Measurements from ENCODE around the gene TMA7. TPM values are rescaled to one million over a fixed set of nuclear protein-coding genes. Genes with fewer than 3 reads are reported as not detected.

The TMA7 gene
- total RNA-seq, 1 donor from 2014 or later = 169 TPM

DNA sequence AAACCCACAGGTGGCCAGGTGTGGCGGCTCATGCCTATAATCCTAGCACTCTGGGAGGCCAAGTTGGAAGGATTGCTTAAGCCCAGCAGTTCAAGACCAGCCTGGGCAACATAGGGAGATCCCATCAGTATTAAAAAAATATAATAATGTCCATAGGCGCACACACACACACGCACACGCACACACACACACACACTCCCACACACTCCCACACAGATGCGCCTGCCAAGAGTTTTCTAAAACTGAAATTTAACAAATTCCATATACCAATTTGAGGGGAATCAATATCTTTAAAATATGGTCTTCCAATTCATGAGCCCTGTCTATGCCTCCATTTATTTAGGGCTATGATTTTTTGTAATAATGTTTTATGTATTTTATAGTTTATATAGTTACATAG lies 46.9 kb downstream of the TMA7 start:
- H3K36me3 ChIP-seq = no peaks in the 10 kb centered on the region
- H3K4me3 ChIP-seq = no peak overlapping the region
- DNase-seq (no peak), ATAC-seq (no peak)
- no peaks in the 10 kb centered on the region for H3K9me3 ChIP-seq
- H3K27ac ChIP-seq = no peak overlapping the region
- no peaks in the 10 kb centered on the region for H3K4me1 ChIP-seq
- H3K27me3 ChIP-seq = no peaks in the 10 kb centered on the region
- intact Hi-C loops (cut with DNase I) = no loop called here
- TF ChIP-seq, protein P1, sequence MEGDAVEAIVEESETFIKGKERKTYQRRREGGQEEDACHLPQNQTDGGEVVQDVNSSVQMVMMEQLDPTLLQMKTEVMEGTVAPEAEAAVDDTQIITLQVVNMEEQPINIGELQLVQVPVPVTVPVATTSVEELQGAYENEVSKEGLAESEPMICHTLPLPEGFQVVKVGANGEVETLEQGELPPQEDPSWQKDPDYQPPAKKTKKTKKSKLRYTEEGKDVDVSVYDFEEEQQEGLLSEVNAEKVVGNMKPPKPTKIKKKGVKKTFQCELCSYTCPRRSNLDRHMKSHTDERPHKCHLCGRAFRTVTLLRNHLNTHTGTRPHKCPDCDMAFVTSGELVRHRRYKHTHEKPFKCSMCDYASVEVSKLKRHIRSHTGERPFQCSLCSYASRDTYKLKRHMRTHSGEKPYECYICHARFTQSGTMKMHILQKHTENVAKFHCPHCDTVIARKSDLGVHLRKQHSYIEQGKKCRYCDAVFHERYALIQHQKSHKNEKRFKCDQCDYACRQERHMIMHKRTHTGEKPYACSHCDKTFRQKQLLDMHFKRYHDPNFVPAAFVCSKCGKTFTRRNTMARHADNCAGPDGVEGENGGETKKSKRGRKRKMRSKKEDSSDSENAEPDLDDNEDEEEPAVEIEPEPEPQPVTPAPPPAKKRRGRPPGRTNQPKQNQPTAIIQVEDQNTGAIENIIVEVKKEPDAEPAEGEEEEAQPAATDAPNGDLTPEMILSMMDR (IDR thresholded peaks at IDR 0.05) = no peak

- TF ChIP-seq, protein P1 (IDR thresholded peaks at IDR 0.05) = no peak
- H3K4me3 ChIP-seq = no peak overlapping the region
- intact Hi-C loops (cut with DNase I) = no loop called here
- H3K9me3 ChIP-seq = no peaks in the 10 kb centered on the region
- H3K27me3 ChIP-seq = no peaks in the 10 kb centered on the region
- peaks cover 24% of the 10 kb centered on the region for H3K36me3 ChIP-seq
- ATAC-seq (peak; percentile 68), DNase-seq (no peak)
- H3K4me1 ChIP-seq = no peaks in the 10 kb centered on the region
- no peak overlapping the region for H3K27ac ChIP-seq
These were observed 52.6 kb downstream of the TMA7 start for GRCh38 chr3:48492461-48493202.

DNA sequence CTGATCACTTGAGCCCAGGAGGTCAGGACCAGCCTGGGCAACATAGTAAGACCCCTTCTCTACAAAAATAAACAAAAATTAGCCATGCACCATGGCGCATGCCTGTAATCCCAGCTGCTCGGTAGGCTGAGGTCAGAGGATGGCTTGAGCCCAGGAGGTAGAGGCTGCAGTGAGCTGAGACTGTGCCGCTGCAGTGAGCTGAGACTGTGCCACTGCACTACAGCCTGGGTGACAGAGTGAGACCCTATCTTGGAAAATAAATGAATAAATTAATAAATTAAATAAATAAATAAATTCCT lies 53.1 kb downstream of the TMA7 start:
- no peak overlapping the region for H3K27ac ChIP-seq
- intact Hi-C loops (cut with DNase I) = no loop called here
- no peak for ATAC-seq

More for the DNA sequence above, 53.1 kb downstream of the TMA7 start:
- H3K4me1 ChIP-seq = no peaks in the 10 kb centered on the region
- no peak overlapping the region for H3K4me3 ChIP-seq
- TF ChIP-seq, protein P1 (IDR thresholded peaks at IDR 0.05) = no peak
- no peak for DNase-seq
- H3K27me3 ChIP-seq = no peaks in the 10 kb centered on the region
- H3K9me3 ChIP-seq = no peaks in the 10 kb centered on the region
- peaks cover 28% of the 10 kb centered on the region for H3K36me3 ChIP-seq

Other genes with a start within 250 kb of the TMA7 start
- not detected for gene CAMP, start 216.8 kb upstream of the TMA7 start, total RNA-seq
- gene ZNF589, start 199.2 kb upstream of the TMA7 start, total RNA-seq = 14.6 TPM
- gene NME6, start 138.9 kb upstream of the TMA7 start, total RNA-seq = 29.5 TPM
- not detected for gene SPINK8, start 106.6 kb upstream of the TMA7 start, total RNA-seq
- gene FBXW12, start 68.0 kb upstream of the TMA7 start, total RNA-seq = not detected
- gene PLXNB1, start 10.2 kb upstream of the TMA7 start, total RNA-seq = 103 TPM
- gene CCDC51, start 138 bp upstream of the TMA7 start, total RNA-seq = 11.4 TPM
- 5.3 TPM for gene ATRIP, start 6.5 kb downstream of the TMA7 start, total RNA-seq
- 163 TPM for gene SHISA5, start 63.9 kb downstream of the TMA7 start, total RNA-seq
- 11.0 TPM for gene PFKFB4, start 116.5 kb downstream of the TMA7 start, total RNA-seq
- gene UCN2, start 123.5 kb downstream of the TMA7 start, total RNA-seq = not detected
- gene COL7A1, start 155.1 kb downstream of the TMA7 start, total RNA-seq = 3.7 TPM
- 126 TPM for gene UQCRC1, start 169.4 kb downstream of the TMA7 start, total RNA-seq
- gene TMEM89, start 181.5 kb downstream of the TMA7 start, total RNA-seq = not detected
- gene SLC26A6, start 195.2 kb downstream of the TMA7 start, total RNA-seq = 19.9 TPM
- 1.2 TPM for gene CELSR3, start 222.6 kb downstream of the TMA7 start, total RNA-seq
- gene NCKIPSD, start 245.7 kb downstream of the TMA7 start, total RNA-seq = 18.3 TPM